WERI-Rb-1 (cell line): Measurements from ENCODE around the gene PIRT.

Source experiments
- DNase-seq: peaks from one replicate; pipeline ENCODE4 v3.0.0-alpha.2; 2020
- H3K27ac ChIP-seq: fragments of 250-450 bp; sonication (Bioruptor Pico); 2 replicates; pipeline ENCODE4 v1.5.1; 2020; ENCODE audit warnings: mild to moderate bottlenecking, moderate library complexity
- H3K27me3 ChIP-seq: fragments of 250-450 bp; sonication (Bioruptor Pico); 2 replicates; pipeline ENCODE4 v1.5.1; 2021; ENCODE audit warnings: mild to moderate bottlenecking, low read depth, moderate library complexity; ENCODE audit not compliant: insufficient read depth, severe bottlenecking
- H3K36me3 ChIP-seq: fragments of 250-450 bp; sonication (Bioruptor Pico); 2 replicates; pipeline ENCODE4 v1.5.1; 2020; ENCODE audit warnings: mild to moderate bottlenecking, moderate library complexity
- H3K4me3 ChIP-seq: 2 replicates; pipeline ENCODE4 v1.5.1; 2011; ENCODE audit warnings: low read depth, mild to moderate bottlenecking, control low read depth, low read length
- H3K9me3 ChIP-seq: fragments of 250-450 bp; sonication (Bioruptor Pico); 2 replicates; pipeline ENCODE4 v1.5.1; 2021; ENCODE audit warnings: mild to moderate bottlenecking, moderate library complexity; ENCODE audit not compliant: severe bottlenecking
- TF ChIP-seq, protein P1 (sequence below): IDR thresholded peaks from 2 replicates; pipeline ENCODE4 v1.5.1; 2011; ENCODE audit warnings: low read depth, mild to moderate bottlenecking, control low read depth, inconsistent platforms, low read length

Gene PIRT

DNA sequence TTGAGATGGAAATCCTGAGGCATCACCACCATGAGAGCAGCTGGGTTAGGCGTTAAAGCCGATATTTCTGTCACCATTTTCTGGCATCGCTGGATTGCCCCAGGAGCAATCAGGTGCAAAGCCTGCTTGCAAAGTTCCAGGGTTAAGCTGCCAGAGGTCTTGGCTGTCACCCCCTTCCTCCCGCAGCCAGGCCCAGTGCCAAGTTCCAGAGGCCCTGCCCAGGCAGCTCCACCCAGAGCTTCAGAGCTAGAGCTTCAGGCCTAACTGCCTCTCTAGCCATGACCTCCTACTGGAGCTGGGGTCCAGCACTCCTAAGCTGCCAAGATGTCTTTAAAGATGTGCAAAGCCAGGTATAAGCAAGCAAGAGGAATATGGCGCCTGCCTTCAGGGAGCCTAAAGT, 25.2 kb downstream of the PIRT start:
- H3K36me3 ChIP-seq: no peaks in the 10 kb centered on the region
- no peaks in the 10 kb centered on the region for H3K27me3 ChIP-seq
- DNase-seq: no peak
- TF ChIP-seq, protein P1, sequence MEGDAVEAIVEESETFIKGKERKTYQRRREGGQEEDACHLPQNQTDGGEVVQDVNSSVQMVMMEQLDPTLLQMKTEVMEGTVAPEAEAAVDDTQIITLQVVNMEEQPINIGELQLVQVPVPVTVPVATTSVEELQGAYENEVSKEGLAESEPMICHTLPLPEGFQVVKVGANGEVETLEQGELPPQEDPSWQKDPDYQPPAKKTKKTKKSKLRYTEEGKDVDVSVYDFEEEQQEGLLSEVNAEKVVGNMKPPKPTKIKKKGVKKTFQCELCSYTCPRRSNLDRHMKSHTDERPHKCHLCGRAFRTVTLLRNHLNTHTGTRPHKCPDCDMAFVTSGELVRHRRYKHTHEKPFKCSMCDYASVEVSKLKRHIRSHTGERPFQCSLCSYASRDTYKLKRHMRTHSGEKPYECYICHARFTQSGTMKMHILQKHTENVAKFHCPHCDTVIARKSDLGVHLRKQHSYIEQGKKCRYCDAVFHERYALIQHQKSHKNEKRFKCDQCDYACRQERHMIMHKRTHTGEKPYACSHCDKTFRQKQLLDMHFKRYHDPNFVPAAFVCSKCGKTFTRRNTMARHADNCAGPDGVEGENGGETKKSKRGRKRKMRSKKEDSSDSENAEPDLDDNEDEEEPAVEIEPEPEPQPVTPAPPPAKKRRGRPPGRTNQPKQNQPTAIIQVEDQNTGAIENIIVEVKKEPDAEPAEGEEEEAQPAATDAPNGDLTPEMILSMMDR: no peak
- H3K4me3 ChIP-seq: no peak overlapping the region
- H3K27ac ChIP-seq: no peak overlapping the region
- H3K9me3 ChIP-seq: no peaks in the 10 kb centered on the region

DNA sequence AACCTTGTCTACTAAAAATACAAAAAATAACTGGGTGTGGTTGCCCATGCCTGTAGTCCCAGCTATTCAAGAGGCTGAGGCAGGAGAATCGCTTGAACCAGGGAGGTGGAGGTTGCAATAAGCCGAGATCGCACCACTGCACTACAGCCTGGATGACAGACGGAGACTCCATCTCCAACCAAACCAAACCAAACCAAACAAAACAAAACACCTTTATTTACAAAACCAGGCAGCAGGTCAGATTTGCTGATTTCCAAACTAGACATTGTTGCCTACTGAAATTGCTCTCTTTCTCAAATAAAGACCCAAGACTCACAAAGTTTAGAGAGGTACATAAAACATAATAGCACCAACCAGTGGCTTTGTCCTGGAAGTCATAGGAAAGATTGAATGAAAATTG, 28.3 kb downstream of the PIRT start:
- H3K27ac ChIP-seq: no peak overlapping the region
- H3K36me3 ChIP-seq: no peaks in the 10 kb centered on the region
- DNase-seq: no peak
- no peak overlapping the region for H3K4me3 ChIP-seq
- TF ChIP-seq, protein P1: no peak
- H3K27me3 ChIP-seq: no peaks in the 10 kb centered on the region
- no peaks in the 10 kb centered on the region for H3K9me3 ChIP-seq

DNA sequence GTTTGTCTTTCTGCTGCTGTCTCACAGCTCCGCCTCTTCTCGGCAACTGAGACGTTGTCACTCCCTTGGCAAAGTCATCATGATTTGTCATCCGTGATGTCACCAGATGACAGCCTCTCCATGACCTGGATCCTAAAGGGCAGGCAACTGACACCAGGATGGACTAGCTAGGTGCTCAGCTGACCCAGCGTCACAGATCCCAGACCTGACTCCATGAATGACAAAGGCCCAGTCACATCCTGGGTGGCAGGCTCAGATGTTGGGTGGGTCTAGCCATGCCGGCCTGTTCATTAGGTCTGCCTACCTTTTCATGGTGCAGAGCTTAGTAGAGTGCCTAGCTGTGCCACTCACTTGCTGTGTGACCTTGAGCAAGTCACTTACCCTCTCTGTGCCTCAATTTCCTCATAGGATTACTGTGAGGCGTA, 30.2 kb downstream of the PIRT start:
- Histone ChIP-seq H3K27ac (no peak overlapping the region), H3K36me3 (no peaks in the 10 kb centered on the region), H3K9me3 (no peaks in the 10 kb centered on the region), H3K27me3 (no peaks in the 10 kb centered on the region), H3K4me3 (no peak overlapping the region)
- TF ChIP-seq, protein P1: no peak
- DNase-seq: no peak

DNA sequence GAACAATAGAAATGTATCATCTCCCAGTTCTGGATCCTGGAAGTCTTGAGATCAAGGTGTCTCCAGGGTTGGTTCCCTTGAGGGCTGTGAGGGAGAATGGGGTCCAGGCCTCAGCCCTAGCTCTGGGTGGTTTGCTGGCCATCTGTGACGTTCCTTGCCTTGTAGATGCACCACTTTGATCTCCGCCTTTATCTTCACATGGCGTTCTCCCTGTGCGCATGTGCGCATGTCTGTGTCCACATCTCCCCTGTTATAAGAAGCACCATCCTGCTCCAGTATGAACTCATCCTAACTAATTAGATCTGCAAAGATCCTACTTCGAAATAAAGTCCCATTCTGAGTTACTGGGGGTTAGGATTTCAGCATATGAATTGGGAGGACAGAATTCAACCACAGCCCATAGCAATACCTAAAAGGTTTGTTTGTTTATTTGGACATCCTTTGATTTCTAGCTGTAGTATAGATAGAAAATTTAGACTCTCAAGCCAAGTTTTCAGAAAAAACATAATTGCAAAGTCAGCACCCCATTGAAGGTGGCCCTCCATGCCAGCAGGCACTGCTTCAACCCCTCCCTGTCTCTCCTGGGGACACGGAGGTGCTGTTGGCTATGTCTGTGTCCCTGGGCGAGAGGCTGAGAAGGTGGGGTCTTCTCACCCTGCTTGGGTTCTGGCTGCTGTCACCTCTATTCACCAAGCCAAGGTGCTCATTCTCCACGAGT, 31.2 kb downstream of the PIRT start:
- Histone ChIP-seq H3K36me3 (no peaks in the 10 kb centered on the region), H3K27me3 (no peaks in the 10 kb centered on the region), H3K4me3 (no peak overlapping the region), H3K27ac (no peak overlapping the region), H3K9me3 (no peaks in the 10 kb centered on the region)
- no peak for DNase-seq
- TF ChIP-seq, protein P1: no peak

DNA sequence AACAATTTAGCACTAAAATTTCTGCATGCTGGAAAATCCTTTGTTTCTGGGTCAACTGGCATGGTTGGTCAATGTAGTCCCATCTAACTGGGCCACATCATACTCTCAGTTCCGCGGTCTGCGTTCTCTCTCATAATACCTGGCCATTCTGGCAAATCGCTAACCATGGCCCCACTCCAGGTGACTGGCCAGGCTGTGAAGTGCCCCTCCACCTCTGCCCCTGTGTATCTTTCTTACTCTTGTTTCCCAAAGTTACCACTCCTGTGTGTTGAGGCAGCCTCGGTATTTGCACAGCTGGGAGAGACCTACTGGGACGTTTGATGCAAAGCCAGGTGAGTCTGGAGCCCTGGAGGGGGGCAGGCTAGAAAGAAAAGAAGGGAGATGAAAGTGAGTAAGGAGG, 32.0 kb downstream of the PIRT start:
- H3K36me3 ChIP-seq: no peaks in the 10 kb centered on the region
- no peak for DNase-seq
- no peak overlapping the region for H3K27ac ChIP-seq
- no peak overlapping the region for H3K4me3 ChIP-seq
- no peaks in the 10 kb centered on the region for H3K27me3 ChIP-seq
- TF ChIP-seq, protein P1: no peak
- H3K9me3 ChIP-seq: no peaks in the 10 kb centered on the region

DNA sequence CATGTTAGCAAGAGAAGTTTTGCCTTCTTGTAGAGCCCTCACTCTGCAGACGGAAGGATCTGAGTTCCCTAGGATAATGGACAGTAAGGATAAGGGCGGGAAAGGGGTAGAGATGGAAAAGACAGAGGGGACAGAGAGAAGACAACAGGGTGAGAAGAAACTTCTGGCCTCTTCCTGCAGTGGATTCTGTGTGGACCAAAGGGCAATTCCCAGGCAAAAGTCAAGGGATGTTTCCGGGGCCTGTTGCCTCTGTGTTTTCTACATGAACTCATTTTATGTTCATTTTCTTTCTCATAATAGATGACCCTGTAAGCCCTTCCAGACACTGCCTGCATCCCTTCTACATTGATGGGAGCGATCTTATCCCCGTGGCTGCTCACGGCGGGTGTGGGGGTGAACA, 33.3 kb downstream of the PIRT start:
- Histone ChIP-seq H3K9me3 (no peaks in the 10 kb centered on the region), H3K4me3 (no peak overlapping the region), H3K27ac (no peak overlapping the region), H3K27me3 (no peaks in the 10 kb centered on the region), H3K36me3 (no peaks in the 10 kb centered on the region)
- no peak for DNase-seq
- TF ChIP-seq, protein P1: no peak
